Neural cell (in vitro differentiated cells): Measurements from ENCODE around the gene ZNF672. TPM values are rescaled to one million over a fixed set of nuclear protein-coding genes. Genes with fewer than 3 reads are reported as not detected.

ENCODE experiments used
- H2AFZ ChIP-seq: fragments of 200-600, 300-800 bp; sonication (generic), shearing (Covaris generic); 2 replicates; pipeline ENCODE4 v1.6.0; 2014; ENCODE audit warnings: low read depth, mild to moderate bottlenecking, antibody characterized with exemption, low read length, moderate library complexity
- H3F3A ChIP-seq: fragments of 200-600 bp; shearing (Covaris generic); 2 replicates; pipeline ENCODE4 v1.6.1; 2016; ENCODE audit warnings: mild to moderate bottlenecking, moderate library complexity, mixed read lengths, antibody characterized with exemption, low read length; ENCODE audit not compliant: insufficient read depth, poor library complexity, severe bottlenecking
- H3K27ac ChIP-seq: fragments of 200-600, 300-800 bp; sonication (generic), shearing (Covaris generic); 2 replicates; pipeline ENCODE4 v1.5.1; 2014; ENCODE audit warnings: mild to moderate bottlenecking, low read length, moderate library complexity
- H3K27me3 ChIP-seq: fragments of 300-800, 200-600 bp; sonication (generic), shearing (Covaris generic); 2 replicates; pipeline ENCODE4 v1.6.0; 2014; ENCODE audit warnings: mild to moderate bottlenecking, low read depth, low read length, moderate library complexity; ENCODE audit not compliant: insufficient read depth
- H3K36me3 ChIP-seq: fragments of 300-800, 200-600 bp; sonication (generic), shearing (Covaris generic); 2 replicates; pipeline ENCODE4 v1.5.1; 2014; ENCODE audit warnings: mild to moderate bottlenecking, antibody characterized with exemption, low read length, moderate library complexity; ENCODE audit not compliant: insufficient read depth
- H3K4me2 ChIP-seq: fragments of 300-800, 200-600 bp; sonication (generic), shearing (Covaris generic); 2 replicates; pipeline ENCODE4 v1.6.0; 2014; ENCODE audit warnings: mild to moderate bottlenecking, low read length
- H3K4me3 ChIP-seq: fragments of 300-800, 200-600 bp; sonication (generic), shearing (Covaris generic); 2 replicates; pipeline ENCODE4 v1.5.1; 2014; ENCODE audit warnings: mild to moderate bottlenecking, low read length, moderate library complexity
- H3K79me2 ChIP-seq: fragments of 200-600 bp; shearing (Covaris generic); replicated peaks from 2 replicates; pipeline ENCODE4 v1.6.0; 2014; ENCODE audit warnings: mild to moderate bottlenecking, low read length, moderate library complexity; ENCODE audit not compliant: insufficient read depth
- H3K9ac ChIP-seq: fragments of 300-800, 200-600 bp; sonication (generic), shearing (Covaris generic); 2 replicates; pipeline ENCODE4 v1.6.1; 2016; ENCODE audit warnings: mild to moderate bottlenecking, low read length, mixed read lengths
- H3K9me2 ChIP-seq: fragments of 200-600 bp; shearing (Covaris generic); 2 replicates; pipeline ENCODE4 v1.6.1; 2016; ENCODE audit warnings: mild to moderate bottlenecking, low read length, mixed read lengths; ENCODE audit not compliant: insufficient read depth
- H3K9me3 ChIP-seq: fragments of 200-600, 300-800 bp; sonication (generic), shearing (Covaris generic); 2 replicates; pipeline ENCODE4 v1.6.1; 2016; ENCODE audit warnings: mild to moderate bottlenecking, mixed run types, low read length, moderate library complexity, mixed read lengths
- H4K20me1 ChIP-seq: fragments of 200-600 bp; shearing (Covaris generic); 2 replicates; pipeline ENCODE4 v1.6.1; 2016; ENCODE audit warnings: mild to moderate bottlenecking, mixed run types; ENCODE audit not compliant: insufficient read depth
- EP300 ChIP-seq: fragments of 450-650 bp; conservative IDR thresholded peaks from 2 replicates; pipeline ENCODE4 v1.6.1; 2014; ENCODE audit warnings: antibody characterized with exemption, mild to moderate bottlenecking, moderate library complexity; ENCODE audit not compliant: poor library complexity, severe bottlenecking
- EZH2 ChIP-seq: fragments of 200-600, 300-800 bp; shearing (Covaris generic), sonication (generic); IDR thresholded peaks from 2 replicates; pipeline ENCODE4 v1.6.1; 2014; ENCODE audit warnings: antibody characterized with exemption, low read length, borderline replicate concordance, mild to moderate bottlenecking; ENCODE audit not compliant: insufficient read depth, poor library complexity, severe bottlenecking
- MXI1 ChIP-seq: fragments of 450-650 bp; conservative IDR thresholded peaks from 2 replicates; pipeline ENCODE4 v1.6.1; 2014; ENCODE audit warnings: antibody characterized with exemption, mild to moderate bottlenecking; ENCODE audit not compliant: poor library complexity, severe bottlenecking
- POLR2AphosphoS5 ChIP-seq: IDR thresholded peaks from 2 replicates; pipeline ENCODE4 v1.6.1; 2012
- RAD21 ChIP-seq: fragments of 450-650 bp; conservative IDR thresholded peaks from 2 replicates; pipeline ENCODE4 v1.6.1; 2014; ENCODE audit warnings: antibody characterized with exemption, mild to moderate bottlenecking, moderate library complexity
- SMC3 ChIP-seq: fragments of 450-650 bp; conservative IDR thresholded peaks from 2 replicates; pipeline ENCODE4 v1.6.1; 2014; ENCODE audit warnings: antibody characterized with exemption, mild to moderate bottlenecking, moderate library complexity; ENCODE audit not compliant: poor library complexity
- TAF1 ChIP-seq: IDR thresholded peaks from 2 replicates; pipeline ENCODE4 v1.6.1; 2012; ENCODE audit warnings: low read depth
- polyA plus RNA-seq: library from polyadenylated mRNA; depleted of rRNA; stranded (reverse); fragments of >200 nt; gene quantifications from 2 replicates; pipeline ENCODE4 v1.2.3, GENCODE V29; 2014
- TF ChIP-seq, protein P1 (sequence below): fragments of 450-650 bp; IDR thresholded peaks from 2 replicates; pipeline ENCODE4 v1.5.1; 2014; ENCODE audit warnings: antibody characterized with exemption, mild to moderate bottlenecking, moderate library complexity; ENCODE audit not compliant: poor library complexity, severe bottlenecking
- TF ChIP-seq, protein P2 (sequence below): IDR thresholded peaks from 2 replicates; pipeline ENCODE4 v1.6.1; 2012; ENCODE audit warnings: borderline replicate concordance

ZNF672 gene
- polyA plus RNA-seq, 1 donor from 2014 or later = 22.9 TPM

DNA sequence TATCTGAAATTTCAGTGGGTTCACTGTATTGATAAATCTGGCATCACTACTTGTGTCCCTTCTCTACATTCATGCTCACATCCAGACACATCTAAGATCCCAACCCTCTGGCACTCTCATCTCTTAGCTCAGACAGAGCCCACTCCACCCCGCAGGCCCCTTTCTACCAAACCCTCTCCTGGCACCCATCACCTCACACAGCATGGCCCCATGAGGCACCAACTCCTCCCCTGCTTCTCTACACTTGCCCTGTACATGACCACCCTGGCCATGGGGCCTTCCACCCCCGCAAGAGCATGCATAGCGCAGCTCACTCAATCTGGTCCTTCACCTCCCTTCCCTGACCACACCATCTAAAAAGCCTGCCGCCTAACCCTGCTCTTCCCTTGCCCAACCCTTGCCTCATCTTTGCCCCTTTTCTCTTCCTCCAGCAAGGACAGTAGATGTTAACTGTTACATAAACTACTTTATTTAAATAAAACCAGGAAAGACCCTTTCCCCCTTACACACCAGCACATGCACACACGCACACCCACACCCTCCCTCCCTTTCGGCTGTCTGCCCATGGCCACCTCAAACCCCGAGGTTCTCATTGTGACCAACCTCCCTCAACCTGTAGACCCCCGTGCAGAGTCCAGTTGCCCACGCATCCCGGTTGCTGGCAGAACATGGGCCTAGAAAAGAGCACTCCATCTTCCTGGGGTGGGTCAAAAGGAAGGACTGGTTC lies 27.9 kb upstream of the ZNF672 start:
- Histone ChIP-seq H3K27ac (no peak overlapping the region), H4K20me1 (no peaks in the 10 kb centered on the region), H3K36me3 (no peaks in the 10 kb centered on the region)

GRCh38 chr1:248810727-248811513 lies 27.1 kb upstream of the ZNF672 start:
- no peaks in the 10 kb centered on the region for H3F3A ChIP-seq
- no peaks in the 10 kb centered on the region for H3K27me3 ChIP-seq
- no peaks in the 10 kb centered on the region for H3K9me2 ChIP-seq
- no peak overlapping the region for H3K4me2 ChIP-seq
- no peak overlapping the region for H3K9ac ChIP-seq
- H2AFZ ChIP-seq = no peak overlapping the region
- no peaks in the 10 kb centered on the region for H3K79me2 ChIP-seq
- H3K4me3 ChIP-seq = no peak overlapping the region
- H3K27ac ChIP-seq = no peak overlapping the region
- H4K20me1 ChIP-seq = no peaks in the 10 kb centered on the region
- TF ChIP-seq TAF1 = no peak
- no peak for TF ChIP-seq EZH2
- no peak for TF ChIP-seq SMC3
- no peak for TF ChIP-seq EP300
- TF ChIP-seq RAD21 = no peak
- TF ChIP-seq POLR2AphosphoS5 = no peak
- TF ChIP-seq, protein P1, sequence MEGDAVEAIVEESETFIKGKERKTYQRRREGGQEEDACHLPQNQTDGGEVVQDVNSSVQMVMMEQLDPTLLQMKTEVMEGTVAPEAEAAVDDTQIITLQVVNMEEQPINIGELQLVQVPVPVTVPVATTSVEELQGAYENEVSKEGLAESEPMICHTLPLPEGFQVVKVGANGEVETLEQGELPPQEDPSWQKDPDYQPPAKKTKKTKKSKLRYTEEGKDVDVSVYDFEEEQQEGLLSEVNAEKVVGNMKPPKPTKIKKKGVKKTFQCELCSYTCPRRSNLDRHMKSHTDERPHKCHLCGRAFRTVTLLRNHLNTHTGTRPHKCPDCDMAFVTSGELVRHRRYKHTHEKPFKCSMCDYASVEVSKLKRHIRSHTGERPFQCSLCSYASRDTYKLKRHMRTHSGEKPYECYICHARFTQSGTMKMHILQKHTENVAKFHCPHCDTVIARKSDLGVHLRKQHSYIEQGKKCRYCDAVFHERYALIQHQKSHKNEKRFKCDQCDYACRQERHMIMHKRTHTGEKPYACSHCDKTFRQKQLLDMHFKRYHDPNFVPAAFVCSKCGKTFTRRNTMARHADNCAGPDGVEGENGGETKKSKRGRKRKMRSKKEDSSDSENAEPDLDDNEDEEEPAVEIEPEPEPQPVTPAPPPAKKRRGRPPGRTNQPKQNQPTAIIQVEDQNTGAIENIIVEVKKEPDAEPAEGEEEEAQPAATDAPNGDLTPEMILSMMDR = no peak
- TF ChIP-seq MXI1 = no peak
- TF ChIP-seq, protein P2, sequence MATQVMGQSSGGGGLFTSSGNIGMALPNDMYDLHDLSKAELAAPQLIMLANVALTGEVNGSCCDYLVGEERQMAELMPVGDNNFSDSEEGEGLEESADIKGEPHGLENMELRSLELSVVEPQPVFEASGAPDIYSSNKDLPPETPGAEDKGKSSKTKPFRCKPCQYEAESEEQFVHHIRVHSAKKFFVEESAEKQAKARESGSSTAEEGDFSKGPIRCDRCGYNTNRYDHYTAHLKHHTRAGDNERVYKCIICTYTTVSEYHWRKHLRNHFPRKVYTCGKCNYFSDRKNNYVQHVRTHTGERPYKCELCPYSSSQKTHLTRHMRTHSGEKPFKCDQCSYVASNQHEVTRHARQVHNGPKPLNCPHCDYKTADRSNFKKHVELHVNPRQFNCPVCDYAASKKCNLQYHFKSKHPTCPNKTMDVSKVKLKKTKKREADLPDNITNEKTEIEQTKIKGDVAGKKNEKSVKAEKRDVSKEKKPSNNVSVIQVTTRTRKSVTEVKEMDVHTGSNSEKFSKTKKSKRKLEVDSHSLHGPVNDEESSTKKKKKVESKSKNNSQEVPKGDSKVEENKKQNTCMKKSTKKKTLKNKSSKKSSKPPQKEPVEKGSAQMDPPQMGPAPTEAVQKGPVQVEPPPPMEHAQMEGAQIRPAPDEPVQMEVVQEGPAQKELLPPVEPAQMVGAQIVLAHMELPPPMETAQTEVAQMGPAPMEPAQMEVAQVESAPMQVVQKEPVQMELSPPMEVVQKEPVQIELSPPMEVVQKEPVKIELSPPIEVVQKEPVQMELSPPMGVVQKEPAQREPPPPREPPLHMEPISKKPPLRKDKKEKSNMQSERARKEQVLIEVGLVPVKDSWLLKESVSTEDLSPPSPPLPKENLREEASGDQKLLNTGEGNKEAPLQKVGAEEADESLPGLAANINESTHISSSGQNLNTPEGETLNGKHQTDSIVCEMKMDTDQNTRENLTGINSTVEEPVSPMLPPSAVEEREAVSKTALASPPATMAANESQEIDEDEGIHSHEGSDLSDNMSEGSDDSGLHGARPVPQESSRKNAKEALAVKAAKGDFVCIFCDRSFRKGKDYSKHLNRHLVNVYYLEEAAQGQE = no peak
- no peaks in the 10 kb centered on the region for H3K9me3 ChIP-seq
- no peaks in the 10 kb centered on the region for H3K36me3 ChIP-seq

More for the DNA sequence above, 27.9 kb upstream of the ZNF672 start:
- H3K9ac ChIP-seq = no peak overlapping the region
- TF ChIP-seq SMC3 = no peak
- TF ChIP-seq, protein P2 = no peak
- TF ChIP-seq EP300 = no peak
- TF ChIP-seq POLR2AphosphoS5 = no peak
- TF ChIP-seq RAD21 = no peak
- no peak for TF ChIP-seq MXI1
- no peaks in the 10 kb centered on the region for H3K27me3 ChIP-seq
- H3K9me2 ChIP-seq = no peaks in the 10 kb centered on the region
- H2AFZ ChIP-seq = no peak overlapping the region
- no peak overlapping the region for H3K4me3 ChIP-seq
- H3F3A ChIP-seq = no peaks in the 10 kb centered on the region
- no peaks in the 10 kb centered on the region for H3K9me3 ChIP-seq
- no peak overlapping the region for H3K4me2 ChIP-seq
- H3K79me2 ChIP-seq = no peaks in the 10 kb centered on the region
